K562 (cell line): ENCODE data around the gene TSR3. TPM values are rescaled to one million over a fixed set of nuclear protein-coding genes. Genes with fewer than 3 reads are reported as not detected.

Experiments used
- BHLHE40 ChIP-seq: IDR thresholded peaks from 2 replicates; pipeline ENCODE4 v1.6.1; 2011; ENCODE audit warnings: low read length, improper control_type of control experiment
- CREB3L1 ChIP-seq: fragments of 450-650 bp; IDR thresholded peaks from 2 replicates; pipeline ENCODE4 v1.6.1; 2014; ENCODE audit warnings: low read depth, mild to moderate bottlenecking, moderate library complexity, borderline replicate concordance
- CUX1 ChIP-seq: fragments of 200-800 bp; sonication (Bioruptor generic); IDR thresholded peaks from 2 replicates; pipeline ENCODE4 v1.6.1; 2016; ENCODE audit warnings: missing genetic modification characterization, missing compliant biosample characterization
- E2F4 ChIP-seq: sonication (generic); formaldehyde crosslinking; IDR thresholded peaks from 2 replicates; pipeline ENCODE4 v1.8.0; 2022; ENCODE audit warnings: mild to moderate bottlenecking, low read depth, missing genetic modification reagents
- ETV1 ChIP-seq: fragments of 450-650 bp; conservative IDR thresholded peaks from 2 replicates; pipeline ENCODE4 v1.6.1; 2016; ENCODE audit warnings: missing genetic modification characterization, control low read depth, low read depth, missing compliant biosample characterization
- EWSR1 ChIP-seq: fragments of 450-650 bp; IDR thresholded peaks from 2 replicates; pipeline ENCODE4 v1.6.1; 2018; ENCODE audit warnings: borderline replicate concordance, mild to moderate bottlenecking, low read depth, moderate library complexity; ENCODE audit not compliant: partially characterized antibody
- GABPB1 ChIP-seq: sonication (generic); formaldehyde crosslinking; IDR thresholded peaks from 2 replicates; pipeline ENCODE4 v1.8.0; 2022; ENCODE audit warnings: mild to moderate bottlenecking, missing genetic modification reagents
- HDAC6 ChIP-seq: IDR thresholded peaks from 2 replicates; pipeline ENCODE4 v1.6.1; 2012; ENCODE audit warnings: low read depth, mild to moderate bottlenecking, control low read depth, inconsistent platforms, low read length, moderate library complexity
- MED1 ChIP-seq: sonication (generic); formaldehyde crosslinking; IDR thresholded peaks from 2 replicates; pipeline ENCODE4 v1.8.1; 2023; ENCODE audit warnings: missing genetic modification reagents, borderline replicate concordance
- MLX ChIP-seq, 2 experiments: fragments of 450-650 bp in 1 of 2; sonication (generic) in 1 of 2; formaldehyde crosslinking; conservative IDR thresholded peaks; 2 replicates each; pipeline versions ENCODE4 v1.4.0 to v1.8.1; 2020 to 2022; ENCODE audit warnings: mild to moderate bottlenecking in 1 of 2, missing genetic modification reagents in 1 of 2
- POU5F1 ChIP-seq: fragments of 150-350 bp; IDR thresholded peaks from 2 replicates; pipeline ENCODE4 v1.6.1; 2014; ENCODE audit warnings: borderline replicate concordance, low read length, low read depth, mild to moderate bottlenecking; ENCODE audit not compliant: partially characterized antibody
- RB1 ChIP-seq: fragments of 450-650 bp; IDR thresholded peaks from 2 replicates; pipeline ENCODE4 v1.6.1; 2017; ENCODE audit warnings: low read depth, mild to moderate bottlenecking
- RBM39 ChIP-seq: fragments of 200-400 bp; formaldehyde crosslinking; optimal IDR thresholded peaks from 2 replicates; pipeline ENCODE3; 2018; ENCODE audit warnings: low read depth, low read length
- RFX7 ChIP-seq: fragments of 250-450 bp; sonication (Bioruptor Pico); IDR thresholded peaks from 2 replicates; pipeline ENCODE4 v1.5.1; 2021; ENCODE audit warnings: mild to moderate bottlenecking
- SMARCA4 ChIP-seq: fragments of 450-650 bp; IDR thresholded peaks from 2 replicates; pipeline ENCODE4 v1.6.1; 2016
- TCF3 ChIP-seq: sonication (generic); formaldehyde crosslinking; IDR thresholded peaks from 2 replicates; pipeline ENCODE4 v1.4.0; 2020; ENCODE audit warnings: mild to moderate bottlenecking, missing genetic modification reagents
- ZFP1 ChIP-seq: fragments of 450-650 bp; formaldehyde crosslinking; IDR thresholded peaks from 2 replicates; pipeline ENCODE4 v1.4.0; 2020; ENCODE audit warnings: mild to moderate bottlenecking, mixed read lengths
- ZNF175 ChIP-seq: fragments of 200-800 bp; sonication (Bioruptor generic); IDR thresholded peaks from 2 replicates; pipeline ENCODE4 v1.6.1; 2016; ENCODE audit warnings: low read depth, mild to moderate bottlenecking, missing genetic modification characterization, missing compliant biosample characterization
- ZNF766 ChIP-seq: fragments of 200-800 bp; sonication (Bioruptor generic); conservative IDR thresholded peaks from 2 replicates; pipeline ENCODE4 v1.6.1; 2016; ENCODE audit warnings: missing genetic modification characterization, missing compliant biosample characterization
- polyA plus RNA-seq, 8 experiments: library from polyadenylated mRNA; depleted of rRNA in 4 of 8; stranded (reverse) in 5 of 8; unstranded in 3 of 8; fragments of >200 nt; fragmentation: Nextera tagmentation in 2 of 8; fragmentation: Illumina TruSeq in 1 of 8; extraction: Ambion mirVana in 2 of 8; extraction: Trizol in 1 of 8; gene quantifications; 2 replicates each; pipeline versions ENCODE4 v1.2.1 to v1.2.3, GENCODE V29; 2011 to 2014; ENCODE audit warnings: inconsistent platforms in 1 of 8, missing spikeins in 1 of 8
- total RNA-seq, 7 experiments: library from RNA; depleted of rRNA in 6 of 7; stranded (reverse); fragments of >200 nt in 6 of 7; fragmentation: Illumina TruSeq in 2 of 7; extraction: Trizol in 2 of 7; gene quantifications; 2 replicates each; pipeline versions ENCODE4 v1.2.1 to v1.2.3, GENCODE V29; 2011 to 2021; ENCODE audit warnings: low replicate concordance in 1 of 7

Gene TSR3
- total and polyA plus RNA-seq, 9 of the 15 experiments (the other 6 are each of a cell fraction or from before 2014, with no cell fraction given), result 1.5 to 74.8 (median 16.5) TPM

GRCh38 chr16:1331712-1332617 lies 19.7 kb downstream of the TSR3 start (continued):
- TF ChIP-seq RB1, result no peak
- TF ChIP-seq BHLHE40, result no peak
- no peak for TF ChIP-seq ZNF766
- no peak for TF ChIP-seq EWSR1
- TF ChIP-seq E2F4, result no peak
- TF ChIP-seq TCF3 (CRISPR knock-in tag), result no peak
- no peak for TF ChIP-seq CUX1
- TF ChIP-seq POU5F1, result no peak
- TF ChIP-seq SMARCA4, result peak; percentile 15; the same call in 1 of the 2 replicates
- no peak for TF ChIP-seq ZFP1 (CRISPR knock-in tag)
- no peak for TF ChIP-seq RFX7 (CRISPR knock-in tag)
- TF ChIP-seq GABPB1, result peak; percentile 45; the same call in 1 of the 2 replicates
- no peak for TF ChIP-seq RBM39
- no peak for TF ChIP-seq ZNF175 (CRISPR knock-in tag)
- no peak for TF ChIP-seq CREB3L1
- TF ChIP-seq HDAC6, result no peak
- TF ChIP-seq MED1 (CRISPR knock-in tag), result no peak
- no peak for TF ChIP-seq MLX (CRISPR knock-in tag; conservative IDR thresholded peaks at IDR 0.05)
- peak; percentile 50; the same call in 1 of the 2 replicates for TF ChIP-seq ETV1 (tag)
